ENCODE data around the gene SMAP1.

The SMAP1 gene

DNA sequence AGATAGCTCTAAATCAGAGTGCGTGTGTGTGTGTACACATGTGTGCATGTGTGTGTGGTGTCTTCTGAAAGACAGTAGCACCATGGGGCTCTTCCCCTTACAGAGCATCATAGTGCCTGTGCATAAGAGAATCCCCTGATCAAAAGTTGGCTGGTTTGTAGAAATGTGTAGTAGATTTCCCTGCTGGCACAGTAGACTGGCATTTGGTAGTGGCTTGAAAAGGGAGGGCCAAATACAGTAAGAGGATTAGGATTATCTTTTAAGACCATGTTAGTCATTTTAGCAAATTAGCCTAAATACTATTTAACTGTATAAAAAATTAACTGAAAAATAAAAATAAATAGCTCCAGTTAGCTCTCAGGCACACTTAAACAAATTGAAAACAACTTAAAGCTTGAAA is 176.6 kb downstream of the SMAP1 start:
- FAIRE-seq = no peak

DNA sequence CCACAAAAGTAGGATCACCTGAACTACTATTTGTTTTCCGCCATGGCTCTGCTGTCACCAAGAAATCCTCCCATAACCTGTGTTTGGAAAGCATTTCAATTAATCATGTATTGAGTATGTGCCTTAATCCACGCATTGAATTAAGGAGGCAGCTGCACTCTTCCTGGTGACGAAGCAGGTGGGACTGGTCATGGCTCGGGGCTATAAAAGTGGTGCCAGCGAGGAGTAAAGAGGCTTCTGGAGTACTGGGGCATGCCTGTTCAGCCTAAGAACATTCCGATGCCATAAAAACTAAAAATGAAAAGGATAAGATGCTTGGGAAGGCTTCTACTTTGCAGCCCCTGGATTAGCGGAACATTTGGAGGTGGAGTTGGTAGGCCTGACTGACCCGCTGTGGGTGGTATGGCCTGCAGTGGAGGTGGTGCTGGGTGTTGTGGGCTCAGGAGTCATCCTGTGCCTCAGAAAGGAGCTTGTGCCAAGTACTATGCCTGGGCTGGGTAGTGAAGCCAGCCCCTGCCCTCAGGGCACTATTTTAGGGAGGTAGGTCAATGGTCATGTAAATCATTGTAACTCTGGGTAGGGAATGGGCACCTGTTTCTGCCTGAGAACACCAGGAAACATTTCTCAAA is 178.6 kb downstream of the SMAP1 start:
- FAIRE-seq = no peak

DNA sequence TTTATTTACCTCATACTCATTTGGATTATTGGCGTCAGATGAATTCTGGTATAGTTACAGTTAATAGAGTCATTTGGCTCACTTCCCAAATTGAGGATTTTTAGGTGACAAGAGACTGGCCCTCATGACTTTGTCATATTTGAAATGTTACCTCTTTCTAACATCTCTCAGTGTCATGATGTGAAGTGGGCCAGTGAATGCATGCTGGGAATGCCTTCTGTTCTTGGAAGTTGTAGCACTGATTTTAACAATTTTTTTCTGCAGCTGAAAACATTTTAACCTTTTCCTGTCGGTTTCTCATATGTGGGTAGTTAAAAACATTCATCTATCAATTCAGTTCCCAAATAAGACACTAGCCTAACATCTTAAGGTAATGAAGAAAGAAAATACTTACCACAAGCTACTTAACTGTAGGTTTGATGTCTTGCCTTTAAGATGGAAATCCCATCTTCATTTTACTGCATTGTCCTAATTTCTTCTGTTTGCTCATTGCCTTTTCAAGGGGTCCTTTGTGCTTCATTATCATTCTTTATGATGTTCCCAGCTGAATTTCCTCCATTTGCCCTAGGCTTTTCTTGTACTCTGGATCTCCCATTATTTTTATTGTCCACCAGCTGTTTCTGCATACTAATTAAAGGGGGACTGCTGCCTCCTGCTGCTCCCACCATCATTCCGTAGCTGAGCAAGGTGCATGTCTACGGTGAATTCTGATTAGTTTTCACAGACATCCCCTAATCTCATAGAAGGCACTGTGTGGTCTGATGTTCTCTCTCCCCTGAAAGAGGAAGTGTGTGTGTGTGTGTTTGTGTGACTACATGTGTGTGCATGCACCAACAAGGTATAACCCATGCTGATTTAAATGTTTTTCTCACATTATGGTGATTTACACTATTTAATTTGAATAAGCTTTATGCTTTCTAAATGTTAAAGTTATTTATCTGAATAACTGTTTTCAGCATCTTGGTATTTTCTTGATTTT is 179.7 kb downstream of the SMAP1 start:
- FAIRE-seq = no peak

DNA sequence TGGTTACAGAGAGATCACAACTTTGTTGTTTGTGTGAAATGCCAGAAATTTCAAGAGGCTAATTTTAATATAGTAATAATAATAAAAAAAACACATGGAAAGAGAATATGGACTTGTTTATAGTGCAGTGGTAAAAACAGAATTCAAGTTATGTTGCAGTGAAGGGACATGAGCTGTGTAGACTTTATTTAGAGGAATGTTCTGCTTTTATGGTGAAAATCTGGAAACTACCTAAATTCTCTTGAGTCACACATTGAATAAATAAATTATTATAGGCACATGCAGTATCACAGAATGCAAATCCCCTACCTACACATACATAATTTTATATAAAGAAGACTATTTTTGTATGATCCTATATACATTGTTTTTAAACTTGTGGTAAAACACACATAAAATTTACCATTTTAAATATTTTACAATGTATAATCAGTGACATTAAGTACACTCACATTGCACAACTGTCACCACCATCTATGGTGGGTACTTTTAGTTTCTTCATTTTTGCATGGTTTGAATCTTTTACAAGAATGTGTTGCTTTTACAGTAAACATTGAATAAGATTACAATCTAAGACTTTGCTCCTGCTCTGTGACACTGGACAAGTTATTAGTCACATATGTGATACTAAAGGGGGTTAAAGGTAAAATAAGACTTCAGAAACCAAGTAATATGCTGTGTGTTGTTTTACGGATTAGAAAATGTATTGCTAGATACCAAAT is 181.8 kb downstream of the SMAP1 start:
- FAIRE-seq = no peak

DNA sequence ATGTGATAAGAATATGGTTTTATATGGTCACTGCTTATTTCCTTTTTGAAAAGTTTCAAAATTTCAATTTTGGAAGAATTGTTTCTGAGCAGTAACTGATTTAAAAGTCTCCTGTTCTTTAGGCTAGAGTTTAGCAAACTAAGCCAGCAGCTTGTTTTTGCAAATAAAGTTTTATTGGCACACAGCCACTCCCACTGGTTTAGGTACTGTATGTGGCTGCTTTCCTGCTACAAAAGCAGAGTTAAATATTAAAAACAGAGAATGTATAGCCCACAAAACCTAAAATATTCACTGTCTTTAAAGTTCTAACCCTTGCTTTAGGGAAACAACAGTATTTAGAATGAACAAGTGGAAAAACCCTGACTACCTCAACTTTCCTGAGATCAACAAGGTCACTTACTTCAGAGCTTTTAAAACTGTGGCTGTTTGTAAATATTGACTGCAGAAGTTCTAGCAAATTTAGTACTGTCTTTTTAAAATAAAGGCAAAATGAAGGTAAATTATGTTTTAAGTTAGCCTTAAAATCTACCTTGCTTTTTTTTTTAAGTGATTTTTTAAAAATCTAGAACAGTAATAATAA is 185.1 kb downstream of the SMAP1 start:
- FAIRE-seq = no peak

DNA sequence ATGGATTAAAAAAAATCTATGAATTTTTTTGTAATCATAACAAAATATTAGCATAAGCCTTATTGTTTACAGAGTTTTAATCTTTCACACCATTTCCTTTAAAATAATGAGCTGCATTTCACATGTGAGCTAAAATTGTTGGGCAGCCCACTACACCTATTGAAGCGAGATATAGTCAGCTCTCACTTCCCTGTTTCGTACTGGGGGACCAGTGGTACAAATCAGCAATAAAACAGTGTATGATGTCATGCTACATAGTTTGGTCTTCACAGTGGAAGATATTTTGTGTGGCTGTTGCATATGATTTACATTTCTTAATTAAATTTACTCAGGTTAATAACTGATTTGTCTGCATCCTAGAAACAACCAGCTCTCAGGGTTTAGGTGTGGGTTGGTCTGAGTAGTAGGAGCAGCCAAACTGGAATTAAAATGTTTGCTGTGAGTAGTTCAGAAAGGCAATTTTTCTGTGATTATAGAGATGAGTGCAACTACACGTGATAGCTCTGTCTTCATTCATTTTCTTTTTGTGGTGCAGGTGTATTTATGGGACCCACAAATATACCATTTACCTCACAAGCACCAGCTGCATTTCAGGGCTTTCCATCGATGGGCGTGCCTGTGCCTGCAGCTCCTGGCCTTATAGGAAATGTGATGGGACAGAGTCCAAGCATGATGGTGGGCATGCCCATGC is 189.8 kb downstream of the SMAP1 start:
- FAIRE-seq = no peak

DNA sequence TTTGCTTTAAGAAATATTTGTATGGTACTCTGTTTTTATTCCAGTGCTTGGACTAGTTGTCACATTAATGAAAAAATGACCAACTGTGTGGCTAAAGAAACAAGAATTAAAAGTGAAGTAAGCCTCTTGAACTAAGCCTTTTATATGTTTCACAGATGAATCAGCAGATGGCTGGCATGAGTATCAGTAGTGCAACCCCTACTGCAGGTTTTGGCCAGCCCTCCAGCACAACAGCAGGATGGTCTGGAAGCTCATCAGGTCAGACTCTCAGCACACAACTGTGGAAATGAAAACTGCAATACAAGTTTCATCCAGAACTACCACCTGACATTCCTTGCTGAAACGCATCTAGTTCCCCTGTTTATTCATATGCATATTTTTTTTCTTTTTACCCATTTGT is 192.4 kb downstream of the SMAP1 start:
- no peak for FAIRE-seq

DNA sequence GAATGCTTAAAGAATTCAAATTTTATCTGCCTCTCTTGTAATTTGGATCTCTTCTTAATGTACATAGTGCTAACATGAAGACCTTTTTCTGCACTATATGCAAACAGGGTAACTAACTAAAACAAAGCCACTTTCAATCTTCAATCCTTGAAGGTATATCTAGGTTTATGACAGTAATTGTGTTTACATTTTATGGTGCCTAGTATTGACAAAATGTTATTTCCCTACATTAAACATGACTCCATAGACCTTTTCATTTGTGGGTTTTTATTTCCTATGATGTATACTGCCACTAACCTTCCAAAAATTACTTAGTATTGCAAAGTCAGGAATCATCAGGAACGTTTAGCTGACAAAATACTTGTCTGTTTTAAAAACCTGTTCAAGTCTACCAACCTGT is 193.2 kb downstream of the SMAP1 start:
- FAIRE-seq = no peak

DNA sequence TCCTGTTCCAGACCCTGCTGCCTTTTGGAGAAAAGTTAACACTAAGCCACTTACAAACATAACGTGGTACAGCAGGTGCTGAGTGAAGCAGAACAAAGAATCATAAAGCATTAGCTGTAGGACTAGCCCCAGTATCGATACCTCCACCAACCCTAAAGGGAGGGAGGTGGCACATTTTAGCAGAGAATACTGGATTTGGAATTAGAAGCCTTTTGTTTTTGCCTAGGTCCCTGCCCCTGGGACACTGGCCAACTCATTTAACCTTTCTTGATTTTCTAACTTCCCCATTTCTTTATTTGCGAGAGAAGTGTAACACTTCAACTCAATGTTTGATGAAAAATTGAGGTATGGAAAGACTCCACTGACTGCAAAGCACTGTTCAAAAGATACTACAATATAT is 195.7 kb downstream of the SMAP1 start:
- FAIRE-seq = no peak

DNA sequence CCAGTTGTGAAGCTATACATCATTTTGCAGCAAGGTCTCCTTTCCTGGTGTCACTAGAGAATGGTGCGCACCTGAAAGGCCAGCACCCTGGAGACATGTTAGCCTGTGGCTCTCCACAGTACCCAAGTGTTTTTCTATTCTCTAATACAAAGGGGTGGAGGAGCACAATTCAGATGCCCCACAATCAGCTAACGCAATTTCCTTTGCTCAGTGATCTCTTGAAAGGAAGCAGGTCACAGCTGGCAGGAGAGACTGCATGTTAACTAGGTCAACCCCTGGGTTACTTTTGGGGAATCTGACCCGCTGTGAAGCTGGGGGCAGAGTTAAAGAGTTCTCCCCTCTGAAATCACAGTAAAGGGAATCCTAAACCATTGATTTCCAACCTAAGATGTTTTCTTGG is 196.7 kb downstream of the SMAP1 start:
- FAIRE-seq = no peak

DNA sequence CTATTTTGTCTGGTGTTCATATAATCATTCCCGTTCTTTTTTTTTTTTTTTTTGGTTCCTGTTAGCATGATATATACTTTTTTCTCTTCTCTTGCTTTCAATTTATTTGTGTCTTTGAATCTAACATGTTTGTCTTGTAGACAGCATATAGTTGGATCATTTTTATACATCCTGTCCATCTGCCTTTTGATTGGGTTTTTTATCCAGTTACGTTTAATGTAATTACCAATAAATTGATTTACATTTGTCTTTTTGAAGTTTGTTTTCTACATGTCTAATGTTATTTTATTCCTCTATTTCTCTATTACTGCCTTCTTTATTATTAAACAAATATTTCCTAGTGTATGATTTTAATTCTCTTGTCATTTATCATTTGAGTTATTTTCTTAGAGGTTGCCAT is 204.8 kb downstream of the SMAP1 start:
- FAIRE-seq = no peak

DNA sequence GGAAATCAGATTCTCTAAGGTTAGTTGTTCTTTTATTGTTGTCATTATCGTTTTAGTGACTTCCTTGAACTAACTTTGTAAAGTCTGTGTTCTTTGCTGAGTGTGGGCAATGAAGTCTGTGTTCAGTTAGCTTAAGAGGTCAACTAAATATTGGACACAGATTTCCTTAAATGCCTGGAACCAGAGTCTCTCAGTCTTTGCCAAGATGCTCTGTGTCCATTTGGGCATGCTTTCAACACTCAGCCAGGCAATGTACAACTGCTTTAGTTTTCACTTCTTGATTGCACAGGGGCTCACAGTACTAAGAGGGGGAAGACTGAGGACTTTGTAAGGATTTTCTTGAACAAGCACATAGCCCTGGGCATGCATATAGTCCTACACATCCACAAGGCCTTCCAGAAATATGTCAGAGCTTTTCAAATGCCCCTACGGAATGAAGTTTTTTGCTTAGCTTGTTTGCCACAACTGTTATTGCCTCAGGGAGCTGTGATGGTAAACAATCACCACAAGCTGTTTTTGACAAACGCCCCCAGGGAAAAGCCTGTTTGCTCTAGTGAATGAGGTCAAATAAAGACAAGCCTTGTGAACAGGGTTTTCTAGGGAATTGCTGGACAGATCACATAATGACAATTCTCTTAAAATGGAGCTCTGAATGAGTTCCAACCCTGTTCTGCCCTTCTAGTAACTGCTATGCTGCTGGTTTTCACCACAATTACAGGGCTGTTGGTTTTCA is 206.7 kb downstream of the SMAP1 start:
- FAIRE-seq = no peak

DNA sequence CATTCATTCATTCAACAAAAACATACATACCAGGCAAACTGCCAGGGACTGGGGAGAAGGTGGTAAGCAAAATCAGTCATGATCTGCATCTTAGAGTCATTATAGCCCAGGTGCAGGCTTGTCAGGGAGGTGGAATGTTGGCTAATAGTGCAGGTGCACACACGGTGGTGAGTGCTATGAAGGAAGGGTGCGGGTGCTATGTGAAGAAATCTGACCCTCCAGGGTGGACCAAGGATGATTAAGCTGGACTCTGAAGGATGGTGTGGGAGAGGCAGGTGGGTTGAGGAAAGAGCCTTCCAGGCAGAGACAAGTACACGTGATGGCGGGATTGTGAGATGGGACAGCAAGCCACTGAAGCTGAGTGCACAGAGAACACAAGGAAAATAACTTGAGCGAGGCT is 211.8 kb downstream of the SMAP1 start:
- FAIRE-seq = no peak

DNA sequence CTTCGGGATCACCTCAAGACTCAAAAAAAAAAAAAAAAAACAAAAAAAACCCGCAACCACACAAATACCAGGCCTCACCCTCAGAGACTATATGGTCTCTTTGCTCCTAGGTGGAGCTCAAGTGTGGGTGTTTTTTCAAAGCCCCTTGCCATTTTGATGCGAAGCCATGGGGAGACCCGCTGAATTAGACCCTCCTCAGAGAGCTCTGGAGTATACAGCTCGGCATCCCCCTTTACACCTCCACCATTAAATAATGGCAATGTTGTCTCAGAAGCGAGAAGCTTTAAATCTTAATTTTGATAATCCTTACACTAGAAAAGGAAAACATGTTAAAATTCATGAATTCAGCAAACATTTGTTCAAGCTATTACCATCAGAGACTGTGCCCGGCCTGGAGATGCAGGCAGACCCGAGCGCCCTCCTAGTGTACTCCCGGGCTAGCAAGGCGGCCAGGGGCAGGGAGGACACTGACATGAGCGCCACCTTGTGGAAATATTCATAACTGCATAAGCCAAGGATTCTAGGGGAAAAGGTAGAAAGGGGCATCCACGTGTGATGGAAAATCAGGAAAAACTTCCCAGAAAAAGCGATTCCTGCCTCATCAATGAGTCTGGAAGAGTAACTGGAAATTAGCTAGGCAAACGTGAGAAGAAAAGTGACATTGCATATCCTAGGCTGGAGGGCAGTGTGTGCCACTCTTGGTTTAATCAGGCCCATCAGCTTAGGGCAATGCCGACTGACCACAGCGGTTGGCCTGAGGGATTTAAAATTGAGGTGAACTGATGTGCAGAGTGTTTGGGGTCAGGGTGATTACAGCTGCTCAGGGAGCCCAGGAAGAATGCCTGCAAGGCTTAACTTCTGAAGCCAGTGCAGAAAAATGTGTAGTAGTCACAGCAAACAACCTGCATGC is 216.6 kb downstream of the SMAP1 start:
- peak; percentile 68 for FAIRE-seq

DNA sequence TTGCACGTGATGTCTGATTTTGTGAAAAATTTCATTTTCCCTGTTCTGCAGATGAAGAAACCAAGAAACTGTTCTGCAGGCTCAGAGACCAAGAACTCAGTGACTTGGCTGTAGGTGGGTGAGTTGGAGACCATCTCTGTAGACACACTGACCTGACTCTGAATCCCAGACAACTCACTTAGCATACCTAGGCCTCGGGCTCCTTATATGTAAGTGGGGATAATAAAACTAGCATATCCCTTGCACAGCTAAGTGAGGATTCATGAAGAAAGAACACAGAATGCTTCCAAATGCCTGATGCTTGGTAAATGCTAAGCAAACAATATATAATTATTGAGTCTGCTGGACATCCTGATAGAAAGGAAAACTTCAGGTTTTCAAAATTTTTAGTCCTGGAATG is 218.4 kb downstream of the SMAP1 start:
- FAIRE-seq = no peak

DNA sequence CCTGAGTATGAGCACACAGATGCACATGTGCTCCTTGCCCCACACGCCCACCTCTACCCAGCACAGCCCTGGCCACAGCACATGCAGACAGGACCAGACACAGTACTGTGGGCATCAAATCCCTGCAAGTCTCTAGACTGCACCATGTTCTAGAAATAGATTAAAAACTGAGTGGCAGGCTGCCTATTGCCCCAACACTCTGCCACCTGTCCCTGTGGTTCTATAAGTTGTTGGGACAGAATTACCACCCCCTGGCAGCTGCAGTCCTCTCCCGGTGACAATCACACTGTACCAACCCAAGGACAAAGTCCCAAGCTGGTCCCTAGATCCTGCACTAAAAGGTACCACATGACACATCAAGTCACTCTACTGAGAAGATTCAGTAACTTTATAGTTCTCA is 219.0 kb downstream of the SMAP1 start:
- FAIRE-seq = no peak

DNA sequence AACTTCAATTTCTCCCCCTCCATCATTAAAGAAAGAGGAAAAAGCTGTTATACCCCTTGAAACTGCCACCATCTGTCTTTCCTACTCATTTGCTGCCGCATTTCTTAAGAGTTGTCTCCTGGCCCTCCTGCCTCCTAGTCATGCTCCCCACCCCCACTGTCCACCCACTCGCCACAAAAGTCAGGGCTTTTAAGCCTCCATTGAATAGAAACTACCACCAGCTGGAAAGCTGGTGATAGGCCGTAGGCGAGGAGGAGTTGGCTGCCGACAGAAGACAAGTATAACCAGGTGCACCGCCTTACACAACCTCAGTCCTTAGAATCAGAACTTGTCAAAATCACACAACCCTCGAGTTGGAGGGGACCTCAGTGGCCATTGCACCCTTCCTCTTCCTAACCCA is 221.6 kb downstream of the SMAP1 start:
- no peak for FAIRE-seq

DNA sequence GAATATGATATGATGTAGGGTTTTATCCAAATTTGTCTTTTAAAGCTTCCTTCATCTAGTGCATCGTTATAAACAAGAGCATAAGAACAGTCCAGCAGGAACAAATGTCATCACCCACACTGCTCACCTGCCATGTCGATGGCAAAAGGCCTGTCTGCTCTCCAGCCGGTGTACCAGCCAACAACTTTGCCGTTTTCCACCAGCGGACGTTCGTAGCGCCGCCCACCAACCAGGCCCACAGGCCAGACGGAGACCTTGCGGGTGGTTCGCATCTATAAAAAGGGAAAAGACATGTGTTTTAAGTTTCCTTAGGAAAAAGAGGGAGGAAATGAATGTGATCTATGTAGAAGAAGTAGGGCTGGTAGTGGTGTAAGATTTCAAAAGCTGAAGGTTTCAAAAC is 226.3 kb downstream of the SMAP1 start:
- FAIRE-seq = no peak

DNA sequence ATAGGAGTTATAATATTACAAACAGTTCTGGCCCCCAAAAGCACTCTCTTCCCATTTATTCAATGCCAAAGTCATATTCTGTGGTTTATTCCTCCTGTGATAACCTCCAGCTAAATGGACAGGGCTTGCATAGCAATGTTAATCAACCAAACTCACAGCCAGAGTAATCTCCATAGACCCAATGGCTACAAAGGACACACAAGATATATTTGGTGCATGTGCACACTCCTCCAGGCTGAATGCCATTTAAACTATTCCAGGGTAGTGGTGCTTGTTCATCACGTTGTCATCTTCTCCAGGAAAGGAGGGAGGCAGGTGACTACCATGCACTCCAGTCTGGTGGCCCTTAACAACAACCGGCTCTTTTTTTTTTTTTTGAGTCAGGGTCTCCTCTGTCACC is 232.4 kb downstream of the SMAP1 start:
- no peak for FAIRE-seq

DNA sequence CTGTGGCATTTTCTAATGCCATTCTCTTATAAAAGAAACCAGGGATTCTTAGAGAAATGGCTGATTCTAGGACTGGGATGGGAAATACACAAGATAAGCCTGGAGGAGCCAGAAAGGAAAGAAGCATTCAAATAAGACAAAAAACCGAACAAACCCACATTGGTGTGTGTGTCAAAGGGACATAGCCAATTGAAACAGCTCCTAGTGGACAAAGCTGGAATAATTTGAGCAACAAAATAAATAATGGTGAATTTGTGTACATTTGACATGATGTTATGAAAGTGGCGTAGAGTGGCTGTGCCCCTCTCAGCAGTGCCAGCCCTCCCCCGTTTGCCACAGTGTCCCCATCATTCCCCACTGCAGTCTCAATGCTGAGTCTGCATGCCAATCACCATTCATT is 233.6 kb downstream of the SMAP1 start:
- no peak for FAIRE-seq
